ENCODE measurements around the gene GMPPA.

The GMPPA gene

GRCh38 chr2:219485201-219485580 is 13.5 kb upstream of the GMPPA start:
- no peak for DNase-seq (ENCODE audit: low read depth, low spot score)

- no peak for DNase-seq (ENCODE audit: low read depth, low spot score)
Observed at GRCh38 chr2:219486380-219486959, 12.2 kb upstream of the GMPPA start.

DNA sequence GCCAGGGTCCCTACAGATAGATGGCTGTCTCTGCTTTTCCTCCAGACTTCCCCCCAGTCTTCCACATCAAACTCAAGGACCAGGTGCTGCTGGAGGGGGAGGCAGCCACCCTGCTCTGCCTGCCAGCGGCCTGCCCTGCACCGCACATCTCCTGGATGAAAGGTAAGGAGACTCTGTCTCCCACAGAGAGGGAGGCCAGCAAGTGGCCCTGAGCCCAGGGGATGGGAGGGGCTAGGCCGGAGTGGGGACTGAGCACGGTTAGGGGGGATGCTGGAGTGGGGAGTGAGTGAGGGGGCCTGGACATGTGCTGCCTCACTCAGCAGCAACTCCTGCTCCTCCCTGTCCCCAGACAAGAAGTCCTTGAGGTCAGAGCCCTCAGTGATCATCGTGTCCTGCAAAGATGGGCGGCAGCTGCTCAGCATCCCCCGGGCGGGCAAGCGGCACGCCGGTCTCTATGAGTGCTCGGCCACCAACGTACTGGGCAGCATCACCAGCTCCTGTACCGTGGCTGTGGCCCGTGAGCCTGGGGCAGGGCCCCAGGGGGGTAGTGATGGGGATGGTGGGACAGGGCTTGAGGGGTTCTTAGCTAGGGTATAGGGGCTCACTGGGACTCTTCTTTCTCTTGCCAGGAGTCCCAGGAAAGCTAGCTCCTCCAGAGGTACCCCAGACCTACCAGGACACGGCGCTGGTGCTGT is 10.4 kb upstream of the GMPPA start:
- DNase-seq (ENCODE audit: low read depth, low spot score) = no peak

DNA sequence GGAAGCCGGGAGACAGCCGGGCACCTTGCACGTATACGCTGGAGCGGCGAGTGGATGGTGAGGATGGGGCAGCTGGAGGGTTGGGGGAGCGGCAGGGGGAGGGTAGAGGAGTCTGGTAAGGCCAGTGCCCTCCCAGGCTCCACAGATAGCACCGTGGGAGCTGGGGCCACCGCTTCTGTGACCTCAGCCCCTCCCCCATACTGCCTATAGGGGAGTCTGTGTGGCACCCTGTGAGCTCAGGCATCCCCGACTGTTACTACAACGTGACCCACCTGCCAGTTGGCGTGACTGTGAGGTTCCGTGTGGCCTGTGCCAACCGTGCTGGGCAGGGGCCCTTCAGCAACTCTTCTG is 9.9 kb upstream of the GMPPA start:
- DNase-seq (ENCODE audit: low read depth, low spot score) = no peak

DNA sequence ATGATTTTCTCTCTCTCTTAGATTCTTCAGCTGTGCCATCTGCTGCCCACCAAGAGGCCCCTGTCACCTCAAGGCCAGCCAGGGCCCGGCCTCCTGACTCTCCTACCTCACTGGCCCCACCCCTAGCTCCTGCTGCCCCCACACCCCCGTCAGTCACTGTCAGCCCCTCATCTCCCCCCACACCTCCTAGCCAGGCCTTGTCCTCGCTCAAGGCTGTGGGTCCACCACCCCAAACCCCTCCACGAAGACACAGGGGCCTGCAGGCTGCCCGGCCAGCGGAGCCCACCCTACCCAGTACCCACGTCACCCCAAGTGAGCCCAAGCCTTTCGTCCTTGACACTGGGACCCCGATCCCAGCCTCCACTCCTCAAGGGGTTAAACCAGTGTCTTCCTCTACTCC is 9.4 kb upstream of the GMPPA start:
- DNase-seq (ENCODE audit: low read depth, low spot score) = no peak

- no peak for DNase-seq (ENCODE audit: low read depth, low spot score)
Observed at GRCh38 chr2:219490186-219490585, 8.5 kb upstream of the GMPPA start.

- DNase-seq (ENCODE audit: low read depth, low spot score) = no peak
Observed at GRCh38 chr2:219490600-219491130, 8.0 kb upstream of the GMPPA start.

DNA sequence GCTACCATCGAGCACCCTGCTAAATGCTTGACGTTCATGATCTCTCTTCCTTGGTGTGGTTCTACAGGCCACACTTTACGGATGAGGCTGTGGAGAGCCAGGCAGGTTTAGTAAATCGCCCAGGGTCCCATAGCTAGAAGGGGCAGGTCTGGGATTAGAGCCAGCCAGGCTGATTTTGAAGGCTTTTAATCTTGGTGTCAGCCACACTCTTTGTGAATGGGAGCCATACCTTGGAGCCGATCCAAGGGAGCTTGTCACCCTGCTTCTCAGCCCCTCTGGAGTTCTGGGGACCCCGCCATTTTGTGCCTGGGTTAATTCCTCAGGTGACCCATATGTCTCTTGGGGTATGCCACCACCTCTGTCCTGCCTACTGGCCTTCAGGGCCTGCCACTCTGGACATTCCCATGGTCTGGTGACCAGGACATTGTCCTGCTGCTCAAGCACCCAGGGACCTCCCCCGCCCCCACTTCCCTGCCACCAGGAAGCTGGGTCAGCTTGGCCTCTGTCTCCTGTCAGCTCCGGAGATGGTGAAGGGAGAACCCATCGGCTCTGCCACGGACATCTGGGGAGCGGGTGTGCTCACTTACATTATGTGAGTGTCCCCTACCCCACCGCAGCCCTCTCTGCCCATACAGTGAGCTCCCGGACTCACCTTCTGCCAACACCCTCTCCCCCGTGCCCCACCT is 7.3 kb upstream of the GMPPA start:
- no peak for DNase-seq (ENCODE audit: low read depth, low spot score)

GRCh38 chr2:219492575-219492974 is 6.1 kb upstream of the GMPPA start:
- DNase-seq (ENCODE audit: low read depth, low spot score) = no peak

DNA sequence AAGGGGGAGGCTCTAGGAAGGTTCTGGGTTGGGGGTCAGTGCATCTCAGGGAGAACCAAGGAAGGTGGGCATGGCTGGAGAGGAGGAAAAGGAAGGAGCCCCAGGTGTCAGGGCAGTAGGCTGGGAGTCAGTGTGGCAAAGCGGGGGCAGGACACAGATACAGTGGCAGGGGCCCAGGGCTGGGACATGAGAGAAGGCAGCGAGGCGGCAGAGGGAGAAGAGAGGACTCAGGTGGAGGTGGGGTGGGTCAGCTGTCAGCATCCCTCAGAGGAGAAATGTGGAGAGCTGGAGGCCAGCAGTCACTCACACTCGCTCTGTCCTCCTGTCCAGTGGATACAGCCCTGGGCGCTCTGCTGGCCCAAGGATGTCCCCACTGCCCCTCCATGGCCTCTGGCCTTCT is 5.6 kb upstream of the GMPPA start:
- DNase-seq (ENCODE audit: low read depth, low spot score) = no peak

- DNase-seq (ENCODE audit: low read depth, low spot score) = no peak
Observed at GRCh38 chr2:219494952-219495530, 3.6 kb upstream of the GMPPA start.

GRCh38 chr2:219495531-219496122 is 3.1 kb upstream of the GMPPA start:
- DNase-seq (ENCODE audit: low read depth, low spot score) = no peak

DNA sequence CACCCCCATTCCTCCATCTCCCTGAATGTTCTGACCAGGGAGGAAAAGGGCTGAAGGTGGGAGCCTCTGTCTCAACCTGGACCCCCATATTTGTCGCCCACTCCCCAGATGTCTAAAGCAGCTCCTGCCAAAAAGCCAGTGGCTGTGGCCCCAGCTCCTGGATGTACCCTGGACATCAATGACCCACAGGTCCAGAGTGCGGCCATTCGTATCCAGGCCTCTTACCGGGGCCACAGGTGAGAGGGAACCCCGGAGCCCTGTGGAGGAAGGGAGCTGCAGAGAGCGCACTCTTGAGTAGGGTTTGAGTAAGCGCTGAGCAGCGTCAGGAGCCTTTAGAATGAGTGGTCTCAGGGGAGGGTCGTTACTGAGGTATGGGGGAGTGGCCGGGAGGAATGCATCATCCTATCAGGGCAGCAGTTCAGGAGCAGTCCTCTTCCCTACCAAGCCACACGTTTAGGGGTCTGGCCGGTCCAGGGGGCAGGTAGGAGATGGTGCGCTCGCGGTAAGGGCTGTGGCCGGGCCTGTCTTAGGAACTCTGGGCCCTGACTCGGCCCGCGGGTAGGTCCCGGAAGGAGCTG is 2.4 kb upstream of the GMPPA start:
- no peak for DNase-seq (ENCODE audit: low read depth, low spot score)

DNA sequence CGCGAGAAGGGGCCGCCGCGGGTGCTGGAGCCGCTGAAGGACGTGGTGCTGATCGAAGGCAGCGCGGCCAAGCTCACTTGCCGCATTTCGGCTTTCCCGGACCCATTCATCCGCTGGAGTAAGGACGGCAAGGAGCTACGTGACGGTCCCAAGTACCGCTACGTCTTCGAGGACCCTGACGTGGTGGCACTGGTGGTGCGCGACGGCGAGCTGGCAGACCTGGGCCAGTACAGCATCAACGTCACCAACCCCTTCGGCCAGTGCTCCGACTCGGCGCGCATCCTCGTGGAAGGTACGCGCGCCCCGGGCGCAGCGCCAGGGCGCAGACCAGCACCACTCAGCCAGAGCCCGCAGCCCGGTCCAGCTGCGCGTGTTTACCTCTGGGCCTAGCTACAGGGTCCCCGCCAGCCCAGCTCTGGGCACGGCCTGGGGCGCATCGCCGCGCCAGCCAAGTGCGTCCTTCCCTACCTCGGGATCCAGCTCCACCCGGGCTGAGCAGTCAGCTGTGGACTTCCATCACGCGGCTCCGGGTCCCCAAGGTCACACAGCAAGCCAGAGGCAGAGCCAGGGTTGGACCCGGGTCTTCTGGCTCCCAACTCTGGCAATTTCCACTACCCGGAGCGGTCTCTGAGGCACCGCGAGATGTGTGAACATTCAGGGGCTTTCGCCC is 1.7 kb upstream of the GMPPA start:
- no peak for DNase-seq (ENCODE audit: low read depth, low spot score)

DNA sequence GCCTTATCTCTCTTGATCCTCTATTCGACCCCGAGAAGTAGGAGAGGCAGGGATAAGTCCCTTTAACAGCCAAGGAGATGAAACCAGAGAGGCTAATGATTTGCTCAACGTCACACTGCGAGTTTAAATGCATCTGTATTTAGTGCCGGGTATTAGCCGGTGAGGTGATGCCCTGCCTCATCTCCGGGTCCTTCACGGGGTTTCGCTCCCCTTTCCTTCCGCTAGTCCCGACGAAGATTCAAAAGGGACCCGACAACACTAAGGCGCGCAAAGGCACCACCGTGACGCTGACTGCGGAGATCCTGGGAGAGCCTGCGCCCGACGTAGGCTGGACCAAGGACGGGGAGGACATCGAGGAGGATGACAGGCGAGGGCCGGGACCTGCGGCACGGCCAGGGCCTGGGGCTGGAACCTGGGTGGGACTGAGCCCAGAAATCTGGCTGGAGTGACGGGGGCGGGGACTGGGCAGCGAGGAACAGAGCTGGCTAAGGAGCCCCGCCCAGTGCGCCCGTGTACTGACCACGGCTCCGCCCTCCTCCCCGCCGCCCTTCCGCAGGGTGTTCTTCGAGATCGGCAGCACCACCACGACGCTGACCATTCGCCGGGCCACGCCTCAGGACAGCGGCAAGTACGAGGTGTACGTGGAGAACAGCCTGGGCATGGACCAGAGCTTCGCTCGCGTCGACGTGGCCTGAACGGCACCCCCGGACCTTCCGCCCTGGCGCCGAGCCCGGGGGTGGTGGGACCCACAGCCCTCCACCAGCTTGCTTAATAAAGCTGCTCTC is 1.0 kb upstream of the GMPPA start:
- no peak for DNase-seq (ENCODE audit: low read depth, low spot score)

GRCh38 chr2:219499058-219499307 is 292 bp downstream of the GMPPA start:
- DNase-seq (ENCODE audit: low read depth, low spot score) = no peak

DNA sequence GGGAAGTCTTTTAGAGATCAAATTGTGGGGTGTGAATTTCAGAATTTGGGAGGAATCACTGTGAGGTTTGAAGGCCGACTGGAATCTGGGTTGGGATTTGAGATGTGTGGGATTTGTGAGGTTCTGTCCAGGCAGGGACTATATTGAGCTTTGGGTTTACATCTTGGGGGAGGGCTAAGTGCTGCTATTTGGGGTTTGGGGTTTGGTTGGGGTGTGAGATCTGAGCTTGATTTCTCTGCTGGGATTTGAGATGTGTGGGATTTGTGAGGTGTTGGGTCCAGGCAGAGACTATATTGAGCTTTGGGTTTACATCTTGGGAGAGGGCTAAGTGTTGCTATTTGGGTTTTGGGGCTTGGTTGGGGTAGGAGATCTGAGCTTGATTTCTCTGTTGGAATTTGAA is 864 bp downstream of the GMPPA start:
- DNase-seq (ENCODE audit: low read depth, low spot score) = no peak

- DNase-seq (ENCODE audit: low read depth, low spot score) = no peak
Observed at GRCh38 chr2:219500135-219500534, 1.4 kb downstream of the GMPPA start.

GRCh38 chr2:219501849-219502248 is 3.2 kb downstream of the GMPPA start:
- DNase-seq (ENCODE audit: low read depth, low spot score) = no peak

DNA sequence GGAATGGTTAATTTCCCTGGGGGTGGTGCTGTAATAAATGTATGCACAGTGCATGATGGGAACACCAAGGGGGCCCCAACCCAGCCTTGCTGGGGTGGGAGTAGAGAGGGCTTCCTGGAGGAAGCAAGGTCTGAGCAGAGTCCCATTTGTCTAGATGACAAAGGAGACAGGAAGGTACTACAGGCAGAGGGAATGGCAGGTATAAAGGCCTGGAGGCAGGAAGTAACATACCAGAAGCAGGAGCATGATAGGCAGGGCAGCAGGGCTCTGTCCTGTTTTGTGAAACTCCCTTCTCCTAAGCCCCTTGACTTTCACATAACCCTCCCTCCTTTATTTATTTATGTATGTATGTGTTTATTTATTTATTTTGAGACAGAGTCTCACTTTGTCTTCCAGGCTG is 3.9 kb downstream of the GMPPA start:
- DNase-seq (ENCODE audit: low read depth, low spot score) = no peak

DNA sequence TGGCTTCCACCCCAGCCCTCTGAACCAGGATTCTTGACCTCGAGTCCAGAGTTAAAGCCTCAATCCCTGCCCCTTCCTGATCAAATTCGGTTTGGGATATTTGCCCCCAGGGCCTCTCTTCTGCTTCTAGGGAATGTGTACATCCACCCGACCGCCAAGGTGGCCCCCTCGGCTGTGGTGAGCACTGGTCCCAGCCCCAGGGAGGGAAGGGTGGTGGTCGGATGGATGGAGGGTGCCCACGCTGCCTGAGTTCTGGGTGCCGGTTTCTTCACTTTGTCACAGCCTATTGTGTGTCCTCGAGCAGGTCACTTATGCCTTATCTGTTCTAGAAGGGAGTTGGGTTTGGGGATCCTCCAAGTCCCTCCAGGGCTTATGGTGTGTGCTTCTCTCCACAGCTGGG is 6.9 kb downstream of the GMPPA start:
- DNase-seq (ENCODE audit: low read depth, low spot score) = no peak
